Smooth muscle cell (in vitro differentiated cells): ENCODE results near the gene ASXL1. TPM values are rescaled to one million over a fixed set of nuclear protein-coding genes. Genes with fewer than 3 reads are reported as not detected.

ENCODE experiments used
- DNase-seq: peaks from one replicate; lab custom pipeline; 2025; ENCODE audit not compliant: unreplicated experiment; lab: John Stamatoyannopoulos, UW
- H2AFZ ChIP-seq: fragments of 200-600 bp; sonication (generic); 2 replicates; pipeline ENCODE4 v1.6.0; 2016; ENCODE audit warnings: antibody characterized with exemption, low read depth, mild to moderate bottlenecking
- H3F3A ChIP-seq: fragments of 200-600 bp; sonication (generic); 2 replicates; pipeline ENCODE4 v1.6.0; 2017; ENCODE audit warnings: antibody characterized with exemption, low read depth
- H3K27ac ChIP-seq: fragments of 200-600 bp; sonication (generic); 2 replicates; pipeline ENCODE4 v1.5.1; 2016; ENCODE audit warnings: low read depth, mild to moderate bottlenecking
- H3K27me3 ChIP-seq: fragments of 200-600 bp; sonication (generic); 2 replicates; pipeline ENCODE4 v1.6.1; 2016; ENCODE audit warnings: low read depth, mild to moderate bottlenecking
- H3K36me3 ChIP-seq: fragments of 200-600 bp; sonication (generic); 2 replicates; pipeline ENCODE4 v1.5.1; 2016; ENCODE audit warnings: low read depth
- H3K4me1 ChIP-seq: fragments of 200-600 bp; sonication (generic); 2 replicates; pipeline ENCODE4 v1.5.1; 2016; ENCODE audit warnings: low read depth
- H3K4me2 ChIP-seq: fragments of 200-600 bp; sonication (generic); 2 replicates; pipeline ENCODE4 v1.6.0; 2016; ENCODE audit warnings: mild to moderate bottlenecking
- H3K4me3 ChIP-seq: fragments of 200-600 bp; sonication (generic); 2 replicates; pipeline ENCODE4 v1.5.1; 2016; ENCODE audit warnings: mild to moderate bottlenecking
- H3K79me2 ChIP-seq: fragments of 200-600 bp; sonication (generic); 2 replicates; pipeline ENCODE4 v1.6.0; 2016; ENCODE audit warnings: low read depth, mild to moderate bottlenecking
- H3K9ac ChIP-seq: fragments of 200-600 bp; sonication (generic); 2 replicates; pipeline ENCODE4 v1.6.0; 2016; ENCODE audit warnings: low read depth
- H3K9me3 ChIP-seq: fragments of 200-600 bp; sonication (generic); replicated peaks from 2 replicates; pipeline ENCODE4 v1.5.1; 2016; ENCODE audit warnings: low read depth
- H4K20me1 ChIP-seq: fragments of 200-600 bp; sonication (generic); 2 replicates; pipeline ENCODE4 v1.6.0; 2016; ENCODE audit warnings: low read depth
- WGBS: methylation state at CpG from one replicate; pipeline ENCODE4 v1.1.7; 2016; ENCODE audit warnings: low lambda C conversion rate; 5-methylcytosine and 5-hydroxymethylcytosine counted together
- polyA plus RNA-seq: library from polyadenylated mRNA; unstranded; fragments of >200 nt; fragmentation: Nextera tagmentation; extraction: Ambion mirVana; gene quantifications from 2 replicates; pipeline ENCODE4 v1.2.1, GENCODE V29; 2016
- total RNA-seq: library from RNA; depleted of rRNA; stranded (reverse); fragments of >200 nt; gene quantifications from 2 replicates; pipeline ENCODE4 v1.2.3, GENCODE V29; 2014
- TF ChIP-seq, protein P1 (sequence below): fragments of 200-600 bp; sonication (generic); IDR thresholded peaks from 2 replicates; pipeline ENCODE4 v1.5.1; 2017; ENCODE audit warnings: borderline replicate concordance, mild to moderate bottlenecking, antibody characterized with exemption; ENCODE audit not compliant: insufficient read depth, poor library complexity, severe bottlenecking

ASXL1 gene
- total and polyA plus RNA-seq, 2 experiments from 2014 or later = 46.5 to 62.1 TPM

DNA sequence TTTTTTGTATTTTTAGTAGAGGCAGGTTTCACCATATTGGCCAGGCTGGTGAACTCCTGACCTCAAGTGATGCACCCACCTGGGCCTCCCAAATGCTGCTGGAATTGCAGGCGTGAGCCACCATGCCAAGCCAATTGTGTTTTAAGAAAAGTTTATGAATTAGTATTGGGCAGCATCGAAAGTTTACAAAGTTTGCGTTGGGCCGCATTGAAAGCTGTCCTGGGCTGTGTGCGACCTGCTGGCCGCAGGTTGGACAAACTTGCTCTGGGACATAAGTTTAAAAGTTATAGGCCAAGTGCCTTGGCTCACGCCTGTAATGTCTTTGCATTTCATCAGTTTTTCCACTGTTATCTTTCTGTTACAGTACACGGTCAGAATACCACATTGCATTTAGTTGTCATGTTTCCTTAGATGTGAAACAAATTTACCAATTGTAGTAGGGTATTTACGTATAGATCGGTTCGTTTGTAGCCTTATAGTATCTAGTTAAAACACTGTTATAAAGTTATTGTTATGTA, 39.5 kb downstream of the ASXL1 start:
- peaks cover 16% of the 10 kb centered on the region for H3F3A ChIP-seq
- H3K79me2 ChIP-seq = peaks cover 94% of the 10 kb centered on the region
- no peaks in the 10 kb centered on the region for H3K27me3 ChIP-seq
- H3K4me2 ChIP-seq = no peak overlapping the region
- no peak overlapping the region for H3K4me3 ChIP-seq
- H4K20me1 ChIP-seq = peaks cover 95% of the 10 kb centered on the region
- no peaks in the 10 kb centered on the region for H3K4me1 ChIP-seq
- no peak overlapping the region for H2AFZ ChIP-seq
- no peaks in the 10 kb centered on the region for H3K9me3 ChIP-seq
- DNase-seq = no peak
- no peak overlapping the region for H3K9ac ChIP-seq
- WGBS = 91% methylated on average over 11 of the region's 11 CpGs
- H3K36me3 ChIP-seq = no peaks in the 10 kb centered on the region
- no peak overlapping the region for H3K27ac ChIP-seq
- TF ChIP-seq, protein P1, sequence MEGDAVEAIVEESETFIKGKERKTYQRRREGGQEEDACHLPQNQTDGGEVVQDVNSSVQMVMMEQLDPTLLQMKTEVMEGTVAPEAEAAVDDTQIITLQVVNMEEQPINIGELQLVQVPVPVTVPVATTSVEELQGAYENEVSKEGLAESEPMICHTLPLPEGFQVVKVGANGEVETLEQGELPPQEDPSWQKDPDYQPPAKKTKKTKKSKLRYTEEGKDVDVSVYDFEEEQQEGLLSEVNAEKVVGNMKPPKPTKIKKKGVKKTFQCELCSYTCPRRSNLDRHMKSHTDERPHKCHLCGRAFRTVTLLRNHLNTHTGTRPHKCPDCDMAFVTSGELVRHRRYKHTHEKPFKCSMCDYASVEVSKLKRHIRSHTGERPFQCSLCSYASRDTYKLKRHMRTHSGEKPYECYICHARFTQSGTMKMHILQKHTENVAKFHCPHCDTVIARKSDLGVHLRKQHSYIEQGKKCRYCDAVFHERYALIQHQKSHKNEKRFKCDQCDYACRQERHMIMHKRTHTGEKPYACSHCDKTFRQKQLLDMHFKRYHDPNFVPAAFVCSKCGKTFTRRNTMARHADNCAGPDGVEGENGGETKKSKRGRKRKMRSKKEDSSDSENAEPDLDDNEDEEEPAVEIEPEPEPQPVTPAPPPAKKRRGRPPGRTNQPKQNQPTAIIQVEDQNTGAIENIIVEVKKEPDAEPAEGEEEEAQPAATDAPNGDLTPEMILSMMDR = no peak

DNA sequence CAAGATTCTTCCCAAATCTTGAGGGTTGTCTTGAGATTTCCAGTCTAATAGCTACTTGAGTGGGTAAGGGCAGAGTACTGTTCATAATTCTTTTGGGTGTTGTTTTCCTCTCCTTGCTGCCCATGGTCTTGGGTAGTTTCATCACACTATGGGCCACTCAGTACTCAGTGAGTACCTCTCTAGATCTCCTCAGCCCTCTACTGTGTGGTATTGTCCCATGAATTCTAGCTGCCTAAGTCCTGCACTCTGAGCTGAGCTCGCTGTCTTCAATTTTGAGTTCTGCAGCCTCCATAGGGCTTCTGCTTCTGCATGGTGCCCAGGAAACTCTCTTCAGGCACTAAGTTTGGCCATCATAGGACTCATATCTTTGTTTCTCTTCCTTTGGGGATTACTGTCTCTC, 42.3 kb downstream of the ASXL1 start:
- no peak overlapping the region for H2AFZ ChIP-seq
- peaks cover 94% of the 10 kb centered on the region for H3K79me2 ChIP-seq
- H3K4me2 ChIP-seq = no peak overlapping the region
- H3K9me3 ChIP-seq = no peaks in the 10 kb centered on the region
- H3K36me3 ChIP-seq = no peaks in the 10 kb centered on the region
- 91% methylated on average over 1 of the region's 1 CpG for WGBS
- no peak overlapping the region for H3K4me3 ChIP-seq
- DNase-seq = no peak
- TF ChIP-seq, protein P1 = no peak
- no peaks in the 10 kb centered on the region for H3K4me1 ChIP-seq
- no peak overlapping the region for H3K9ac ChIP-seq
- H4K20me1 ChIP-seq = peaks cover 93% of the 10 kb centered on the region
- peaks cover 8% of the 10 kb centered on the region for H3F3A ChIP-seq
- no peaks in the 10 kb centered on the region for H3K27me3 ChIP-seq
- no peak overlapping the region for H3K27ac ChIP-seq

DNA sequence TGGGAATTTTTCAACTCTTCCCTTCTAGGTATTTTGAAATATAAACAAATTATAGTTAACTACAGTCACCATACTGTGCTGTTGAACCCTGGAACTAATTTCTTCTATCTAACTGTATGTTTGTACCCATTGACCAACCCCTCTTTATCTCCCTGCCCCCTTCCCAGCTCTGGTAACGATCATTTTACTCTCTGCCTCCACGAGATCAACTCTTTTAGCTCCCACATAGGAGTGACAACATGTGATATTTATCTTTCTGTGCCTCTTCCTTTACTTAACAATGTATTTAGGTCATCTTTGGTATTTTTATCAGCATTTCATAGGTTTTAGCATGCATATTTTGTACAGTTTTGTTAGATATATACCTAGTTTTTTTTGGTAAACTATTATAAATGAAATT, 45.9 kb downstream of the ASXL1 start:
- no peaks in the 10 kb centered on the region for H3K27me3 ChIP-seq

More for the DNA sequence above, 45.9 kb downstream of the ASXL1 start:
- no peaks in the 10 kb centered on the region for H3F3A ChIP-seq
- peaks cover 96% of the 10 kb centered on the region for H4K20me1 ChIP-seq
- no peaks in the 10 kb centered on the region for H3K4me1 ChIP-seq
- H3K27ac ChIP-seq = no peak overlapping the region
- H3K79me2 ChIP-seq = peaks cover 100% of the 10 kb centered on the region
- H3K9ac ChIP-seq = no peak overlapping the region
- H2AFZ ChIP-seq = no peak overlapping the region
- no peaks in the 10 kb centered on the region for H3K36me3 ChIP-seq
- no peaks in the 10 kb centered on the region for H3K9me3 ChIP-seq
- TF ChIP-seq, protein P1 = no peak
- WGBS = 82% methylated on average over 2 of the region's 2 CpGs
- no peak overlapping the region for H3K4me2 ChIP-seq
- DNase-seq = no peak
- H3K4me3 ChIP-seq = no peak overlapping the region
